SK-MEL-5 (cell line): ENCODE measurements around the gene ADIPOR2. TPM values are rescaled to one million over a fixed set of nuclear protein-coding genes. Genes with fewer than 3 reads are reported as not detected.
A peak's percentile ranks its signal among the peaks of the same experiment; 100 is the strongest.

ENCODE experiments used
- DNase-seq: peaks from one replicate; pipeline ENCODE4 v3.0.0-alpha.2; 2016; ENCODE audit warnings: low read depth, low spot score
- in situ Hi-C: cut with HindIII; loops from 2 replicates; pipeline ENCODE4 v1.10.0; 2016; ENCODE audit warnings: low sequenced_read_pairs, high pct_unique_total_duplicates, low pct_unique_long_range_greater_than_20kb
- polyA plus RNA-seq, 2 experiments: library from polyadenylated mRNA; depleted of rRNA; stranded (reverse); fragments of >200 nt; gene quantifications; 2 replicates each; pipeline ENCODE4 v1.2.3, GENCODE V29; 2015
- total RNA-seq: library from RNA; depleted of rRNA; stranded (reverse); fragments of >200 nt; shearing (Covaris generic); gene quantifications from 2 replicates; pipeline ENCODE4 v1.2.3, GENCODE V29; 2014; rRNA removed

ADIPOR2 gene, protein sequence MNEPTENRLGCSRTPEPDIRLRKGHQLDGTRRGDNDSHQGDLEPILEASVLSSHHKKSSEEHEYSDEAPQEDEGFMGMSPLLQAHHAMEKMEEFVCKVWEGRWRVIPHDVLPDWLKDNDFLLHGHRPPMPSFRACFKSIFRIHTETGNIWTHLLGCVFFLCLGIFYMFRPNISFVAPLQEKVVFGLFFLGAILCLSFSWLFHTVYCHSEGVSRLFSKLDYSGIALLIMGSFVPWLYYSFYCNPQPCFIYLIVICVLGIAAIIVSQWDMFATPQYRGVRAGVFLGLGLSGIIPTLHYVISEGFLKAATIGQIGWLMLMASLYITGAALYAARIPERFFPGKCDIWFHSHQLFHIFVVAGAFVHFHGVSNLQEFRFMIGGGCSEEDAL
- total RNA-seq: 61.3 and 64.5 TPM in 2 replicates
- polyA plus RNA-seq (2015; cell fraction: cytosol; rRNA removed): 73.7 and 91.9 TPM in 2 replicates
- polyA plus RNA-seq (2015; cell fraction: nucleus; rRNA removed): 68.4 and 71.3 TPM in 2 replicates

DNA sequence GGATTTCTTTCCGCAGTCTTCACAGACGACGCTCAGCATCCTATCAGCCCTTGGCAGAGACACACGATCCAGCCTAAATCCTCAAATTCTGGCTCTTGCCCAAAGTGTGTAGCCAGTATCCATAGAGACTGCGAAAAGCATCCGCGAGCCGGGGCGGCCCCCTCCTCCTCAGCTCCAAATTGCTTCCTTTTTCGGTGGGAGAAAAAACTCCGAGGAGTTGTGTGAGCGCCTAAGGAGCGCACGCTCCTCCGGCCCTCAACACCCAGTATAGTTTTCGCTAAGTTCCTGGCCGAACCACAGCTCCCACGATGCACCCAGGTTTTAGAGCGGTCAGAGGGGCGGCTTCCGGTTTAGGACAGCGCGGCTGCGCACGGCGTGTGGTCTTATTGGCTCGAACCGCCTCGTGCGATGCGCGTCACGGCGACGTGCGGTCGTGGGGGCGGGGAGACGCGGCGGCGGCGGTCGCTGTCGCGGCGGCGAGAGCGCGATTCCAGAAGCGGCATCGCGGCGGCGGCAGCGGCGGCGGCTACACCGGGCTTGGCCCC lies at the start of gene ADIPOR2:
Gene ADIPOR2, plus strand, starts transcription at position 493 of the 545 bp plus-strand sequence. CDS start 63,274 bp downstream, outside the sequence.
- in situ Hi-C loops: no loop called here

DNA sequence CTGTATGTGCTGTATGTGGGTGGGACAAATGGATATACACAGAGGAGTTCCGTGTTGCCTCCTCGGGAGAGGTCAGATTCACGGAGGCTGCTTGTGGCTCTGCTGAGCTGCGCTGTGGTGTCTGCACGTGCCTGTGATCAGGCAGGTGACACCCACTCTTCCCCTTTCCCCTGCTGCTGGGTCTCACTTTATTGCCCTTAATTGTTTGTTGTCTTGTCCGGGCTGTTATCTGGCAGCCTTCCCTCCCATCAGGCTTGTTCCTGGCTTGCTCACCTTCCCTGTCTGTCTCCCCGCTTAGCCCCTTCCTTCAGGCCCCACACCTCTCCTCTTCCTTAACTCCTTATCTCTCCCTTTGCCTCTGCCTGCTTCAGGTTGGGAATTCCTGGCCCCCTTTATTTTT lies 48.4 kb upstream of the ADIPOR2 start:
- no peak for DNase-seq
- in situ Hi-C loops: no loop called here

More for the DNA sequence above, at the start of gene ADIPOR2:
- peak; percentile 97 for DNase-seq

DNA sequence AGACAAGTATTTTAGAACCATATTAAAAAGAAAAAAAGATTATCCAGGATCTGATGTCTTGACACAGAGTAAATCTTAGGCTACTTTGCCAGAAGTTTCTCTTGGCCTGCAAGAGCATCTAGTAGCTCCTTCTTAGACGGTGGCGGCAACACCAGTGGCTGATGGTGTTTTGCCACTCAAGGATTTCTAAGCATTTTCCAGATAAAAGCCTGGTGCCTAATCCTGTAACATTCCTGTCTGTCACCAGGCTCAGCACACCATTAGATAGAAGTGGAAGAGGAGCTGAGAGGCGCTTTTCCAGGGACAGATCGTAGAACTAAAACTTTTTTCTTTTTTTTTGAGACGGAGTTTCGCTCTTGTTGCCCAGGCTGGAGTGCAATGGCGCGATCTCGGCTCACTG lies 47.8 kb upstream of the ADIPOR2 start:
- no peak for DNase-seq
- in situ Hi-C loops: no loop called here

DNA sequence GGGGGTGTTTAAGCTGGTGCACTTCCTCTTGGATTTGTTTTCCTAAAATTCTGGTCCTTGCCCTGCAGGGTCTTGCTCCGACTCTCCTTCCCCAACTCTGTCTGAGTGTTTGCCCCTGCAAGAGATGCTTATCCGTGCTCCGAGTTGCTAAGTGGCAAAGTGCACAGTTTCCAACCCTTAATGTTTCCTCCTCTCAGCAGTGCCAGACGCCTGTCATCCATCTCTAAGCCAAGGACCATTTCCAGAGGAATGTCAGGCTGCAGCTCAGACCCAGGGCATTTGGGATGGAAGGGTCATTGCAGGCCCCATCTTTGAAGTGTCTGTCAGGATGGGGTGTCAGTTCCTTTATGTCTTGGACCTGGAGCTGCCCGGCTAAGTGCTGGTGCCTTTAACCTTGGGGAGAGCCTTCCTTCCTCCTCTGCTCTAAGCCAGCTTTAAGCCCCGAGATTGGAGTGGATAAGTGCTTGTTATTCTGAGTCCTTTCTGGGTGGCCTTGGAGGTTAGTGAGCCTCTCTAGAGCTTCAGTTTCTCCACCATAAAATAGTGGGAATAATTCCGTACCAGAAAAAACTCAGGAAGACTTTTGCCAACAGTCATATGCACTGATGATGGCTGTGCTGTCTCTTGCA lies 46.9 kb upstream of the ADIPOR2 start:
- in situ Hi-C loops: no loop called here
- no peak for DNase-seq

DNA sequence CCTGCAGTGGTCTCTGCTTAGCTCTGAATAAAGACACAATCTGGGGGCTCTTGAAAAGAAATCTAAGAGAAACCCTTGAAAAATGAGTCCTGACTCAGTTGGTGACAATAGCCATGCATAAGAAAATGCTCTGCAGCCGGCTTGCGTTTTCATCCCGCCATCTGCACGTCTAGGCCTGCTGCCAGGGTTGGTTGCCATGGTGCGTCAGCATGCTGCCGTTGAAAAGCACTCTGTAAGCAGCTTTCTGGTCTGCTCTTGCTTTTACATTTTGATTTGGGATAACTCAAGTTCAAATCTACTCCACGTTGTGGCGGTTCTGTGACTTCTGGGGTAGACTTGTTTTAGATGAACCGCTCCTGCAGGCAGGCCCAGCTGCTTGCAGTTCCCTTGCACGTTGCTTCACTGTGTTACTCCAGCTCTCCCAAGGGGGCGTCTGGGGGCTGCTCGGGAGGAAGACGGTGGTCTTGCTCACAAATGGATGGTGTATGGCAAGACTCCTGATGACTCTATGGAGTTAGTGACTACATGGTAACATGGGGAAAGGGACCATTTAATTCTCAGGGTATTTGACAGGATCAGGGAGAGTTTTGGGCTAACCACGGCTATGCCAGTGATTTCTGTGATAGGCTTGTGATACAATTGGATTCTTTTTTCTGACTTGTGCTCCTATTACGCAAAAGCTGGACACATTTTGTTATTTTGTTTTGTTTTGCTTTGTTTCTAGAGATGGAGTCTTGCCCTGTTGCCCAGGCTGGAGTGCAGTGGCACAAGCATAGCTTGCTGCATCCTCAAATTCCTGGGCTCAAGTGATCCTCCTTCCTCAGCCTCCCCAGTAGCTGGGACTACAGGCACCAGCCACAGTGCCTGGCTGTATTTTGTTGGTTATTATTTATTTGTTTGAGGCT lies 46.1 kb upstream of the ADIPOR2 start:
- in situ Hi-C loops: no loop called here
- DNase-seq: no peak

DNA sequence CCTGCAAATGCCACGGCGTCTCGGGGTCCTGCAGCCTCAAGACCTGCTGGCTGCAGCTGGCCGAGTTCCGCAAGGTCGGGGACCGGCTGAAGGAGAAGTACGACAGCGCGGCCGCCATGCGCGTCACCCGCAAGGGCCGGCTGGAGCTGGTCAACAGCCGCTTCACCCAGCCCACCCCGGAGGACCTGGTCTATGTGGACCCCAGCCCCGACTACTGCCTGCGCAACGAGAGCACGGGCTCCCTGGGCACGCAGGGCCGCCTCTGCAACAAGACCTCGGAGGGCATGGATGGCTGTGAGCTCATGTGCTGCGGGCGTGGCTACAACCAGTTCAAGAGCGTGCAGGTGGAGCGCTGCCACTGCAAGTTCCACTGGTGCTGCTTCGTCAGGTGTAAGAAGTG lies 45.1 kb upstream of the ADIPOR2 start:
- no peak for DNase-seq
- in situ Hi-C loops: no loop called here

DNA sequence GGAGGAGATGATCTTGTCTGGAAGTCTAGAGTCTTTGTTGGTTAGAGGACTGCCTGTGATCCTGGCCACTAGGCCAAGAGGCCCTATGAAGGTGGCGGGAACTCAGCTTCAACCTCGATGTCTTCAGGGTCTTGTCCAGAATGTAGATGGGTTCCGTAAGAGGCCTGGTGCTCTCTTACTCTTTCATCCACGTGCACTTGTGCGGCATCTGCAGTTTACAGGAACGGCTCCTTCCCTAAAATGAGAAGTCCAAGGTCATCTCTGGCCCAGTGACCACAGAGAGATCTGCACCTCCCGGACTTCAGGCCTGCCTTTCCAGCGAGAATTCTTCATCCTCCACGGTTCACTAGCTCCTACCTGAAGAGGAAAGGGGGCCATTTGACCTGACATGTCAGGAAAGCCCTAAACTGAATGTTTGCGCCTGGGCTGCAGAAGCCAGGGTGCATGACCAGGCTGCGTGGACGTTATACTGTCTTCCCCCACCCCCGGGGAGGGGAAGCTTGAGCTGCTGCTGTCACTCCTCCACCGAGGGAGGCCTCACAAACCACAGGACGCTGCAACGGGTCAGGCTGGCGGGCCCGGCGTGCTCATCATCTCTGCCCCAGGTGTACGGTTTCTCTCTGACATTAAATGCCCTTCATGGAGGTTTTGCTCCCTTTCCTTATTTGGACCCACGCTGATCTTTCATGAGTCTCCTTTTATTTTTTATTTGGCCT lies 44.1 kb upstream of the ADIPOR2 start:
- no peak for DNase-seq
- in situ Hi-C loops: no loop called here

DNA sequence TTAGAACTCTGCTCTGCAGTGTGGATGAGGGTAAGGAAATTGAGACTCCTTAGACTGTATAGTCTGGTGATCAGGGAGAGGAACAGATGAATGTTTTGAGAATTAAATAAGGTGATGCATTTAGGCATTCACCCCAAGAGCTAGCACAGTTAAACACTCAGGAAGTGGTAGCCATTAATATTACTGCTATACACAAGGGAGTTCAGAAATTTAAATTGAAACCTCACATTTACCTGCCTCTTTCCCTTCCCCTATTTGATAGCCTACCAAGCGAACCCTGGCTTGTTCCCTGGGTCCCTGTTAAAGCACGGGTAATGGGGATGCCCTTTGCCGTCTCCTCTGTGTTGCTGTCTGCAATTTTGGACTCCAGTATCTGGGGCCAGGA lies 43.6 kb upstream of the ADIPOR2 start:
- no peak for DNase-seq
- in situ Hi-C loops: no loop called here

DNA sequence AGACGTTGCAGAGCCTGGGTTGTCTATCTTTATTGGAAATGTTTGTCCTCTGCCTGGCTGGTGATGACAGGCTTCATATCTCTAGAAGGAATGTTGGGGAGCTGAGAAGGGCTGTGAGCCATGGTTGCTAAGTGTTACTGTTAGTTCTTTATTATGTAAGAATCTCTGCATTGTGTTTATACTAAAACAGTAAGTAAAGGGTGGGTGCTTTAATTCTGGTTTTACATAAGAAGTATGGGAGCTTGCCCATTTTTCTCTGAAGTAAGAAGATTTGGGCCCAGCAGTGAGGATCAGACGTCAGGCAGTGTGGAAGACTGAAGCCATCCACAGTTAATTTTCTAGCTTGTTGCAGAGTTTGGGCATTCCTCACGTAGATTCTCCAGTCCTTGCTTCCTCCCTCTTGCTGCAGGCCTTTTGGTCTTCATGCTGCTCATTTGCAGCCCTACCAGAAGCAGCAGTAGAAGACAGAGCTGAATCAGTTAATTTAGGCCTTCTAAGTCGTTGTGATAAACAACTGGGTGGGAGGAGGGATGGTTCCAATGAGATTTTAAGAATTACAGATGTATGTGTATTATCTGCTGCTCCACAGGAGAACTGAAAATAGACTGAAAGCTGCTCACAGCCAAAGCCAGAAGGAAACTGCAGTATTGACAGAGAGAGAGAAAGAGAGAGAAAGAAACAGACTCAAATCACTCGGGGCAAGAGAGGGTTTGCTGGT lies 40.5 kb upstream of the ADIPOR2 start:
- no peak for DNase-seq
- in situ Hi-C loops: loop anchor here (25.0 kb wide), 1 partner anchor 137 kb away; no protein-coding TSS in a partner anchor

DNA sequence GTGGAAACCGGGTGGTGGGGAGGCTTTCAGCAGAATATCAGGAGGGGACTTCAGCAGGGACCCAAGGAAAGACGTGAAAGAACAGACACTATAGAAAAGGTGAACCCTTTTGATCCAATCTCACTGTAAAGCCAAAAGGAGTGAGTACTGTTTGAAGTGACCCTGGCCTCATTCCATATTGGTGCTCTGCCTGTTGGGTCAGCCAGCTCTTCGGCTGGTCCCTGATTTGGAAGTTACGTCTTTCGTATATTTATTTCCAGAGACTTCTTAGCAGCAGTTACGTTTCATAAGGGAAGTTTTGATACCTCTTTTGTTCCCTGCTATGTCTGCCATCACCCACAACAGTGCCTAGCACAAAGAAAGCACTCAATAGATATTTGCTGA lies 39.9 kb upstream of the ADIPOR2 start:
- no peak for DNase-seq
- in situ Hi-C loops: loop anchor here (25.0 kb wide), 1 partner anchor 136 kb away; no protein-coding TSS in a partner anchor

DNA sequence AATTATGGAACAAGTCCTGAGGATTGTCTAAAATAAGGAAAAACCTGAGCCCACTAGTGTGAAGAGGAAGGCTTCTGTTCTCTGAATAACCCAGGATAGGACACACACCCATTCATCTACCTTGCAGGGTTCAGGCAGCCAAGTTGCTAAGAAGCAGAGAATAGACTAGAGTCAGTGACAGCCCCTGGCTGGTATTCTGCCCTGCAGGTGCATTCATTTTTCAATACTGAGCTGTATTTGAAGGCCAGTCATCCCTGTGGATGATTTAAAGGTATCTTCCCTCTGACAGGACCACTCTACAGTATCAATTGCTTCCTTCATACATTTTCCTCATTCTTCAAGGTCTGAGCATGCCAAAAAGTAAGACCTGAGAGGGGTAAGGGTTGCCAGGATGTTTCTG lies 38.9 kb upstream of the ADIPOR2 start:
- DNase-seq: no peak
- in situ Hi-C loops: loop anchor here (25.0 kb wide), 1 partner anchor 135 kb away; no protein-coding TSS in a partner anchor

DNA sequence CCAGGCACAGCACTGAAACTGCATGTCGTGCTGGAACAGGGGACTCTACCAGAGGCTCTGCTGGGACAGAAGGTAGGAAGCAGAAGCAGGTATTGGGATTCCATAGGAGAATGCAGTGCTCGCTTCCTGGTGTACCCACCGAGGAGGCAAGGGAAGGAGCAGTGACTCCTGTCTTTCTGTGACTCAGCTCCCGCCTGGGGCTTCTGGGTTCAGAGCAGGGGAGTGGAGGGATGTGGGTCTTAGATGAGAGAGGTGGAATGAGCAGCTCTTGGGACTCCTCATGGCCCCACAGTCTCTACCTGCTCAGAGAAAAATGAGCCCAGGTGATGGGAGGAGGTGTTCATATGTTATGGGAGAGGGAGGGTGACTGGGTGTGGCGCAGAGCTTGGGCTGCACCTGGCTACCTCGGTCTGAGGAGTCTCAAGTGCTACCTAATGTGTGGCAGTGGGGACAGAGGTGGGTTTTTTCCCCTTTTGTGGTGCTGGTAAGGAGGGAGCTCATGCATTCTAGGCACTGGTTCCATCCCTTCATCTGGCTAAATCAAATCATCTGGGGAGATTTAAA lies 35.6 kb upstream of the ADIPOR2 start:
- in situ Hi-C loops: loop anchor here (25.0 kb wide), 1 partner anchor 132 kb away; no protein-coding TSS in a partner anchor
- no peak for DNase-seq

DNA sequence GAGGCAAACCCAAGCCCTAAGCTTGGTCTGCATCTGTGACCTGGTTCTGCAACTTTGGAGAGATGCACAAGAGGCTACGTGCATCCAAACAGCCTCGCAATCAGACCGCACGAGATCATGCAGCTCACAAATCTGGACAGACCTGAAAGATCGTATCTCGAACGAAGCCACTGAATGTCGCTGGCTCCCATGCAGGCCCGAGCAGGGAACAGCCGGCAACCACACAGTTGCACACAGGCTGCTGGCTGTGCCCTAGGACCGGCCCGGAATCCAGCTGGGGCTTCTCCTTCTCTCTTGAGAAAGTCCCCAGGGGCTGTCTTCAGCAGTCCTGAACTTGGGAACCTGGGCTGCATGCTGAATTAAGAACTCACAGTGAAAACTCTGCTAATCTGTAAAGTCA lies 34.0 kb upstream of the ADIPOR2 start:
- DNase-seq: no peak
- in situ Hi-C loops: loop anchor here (25.0 kb wide), 1 partner anchor 130 kb away; no protein-coding TSS in a partner anchor

DNA sequence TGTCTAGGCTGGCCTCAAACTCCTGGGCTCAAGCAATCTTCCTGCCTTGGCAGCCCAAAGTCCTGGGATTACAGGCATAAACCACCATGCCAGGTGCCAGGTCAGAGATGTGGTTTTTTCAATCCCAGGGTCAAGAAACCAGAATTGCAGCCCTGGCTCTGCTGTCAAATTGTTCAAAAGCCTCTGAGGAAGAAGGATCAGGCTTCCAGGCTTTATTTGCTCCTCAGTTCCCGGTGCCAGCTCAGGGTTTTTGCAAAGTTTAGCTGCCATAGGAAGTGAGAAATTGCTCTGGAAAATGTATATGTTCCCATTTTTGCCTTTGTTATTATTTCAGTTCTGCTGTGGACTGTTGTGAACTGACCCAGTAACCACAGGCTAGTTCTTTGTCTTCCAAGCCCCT lies 33.2 kb upstream of the ADIPOR2 start:
- in situ Hi-C loops: loop anchor here (25.0 kb wide), 1 partner anchor 130 kb away; no protein-coding TSS in a partner anchor
- no peak for DNase-seq

DNA sequence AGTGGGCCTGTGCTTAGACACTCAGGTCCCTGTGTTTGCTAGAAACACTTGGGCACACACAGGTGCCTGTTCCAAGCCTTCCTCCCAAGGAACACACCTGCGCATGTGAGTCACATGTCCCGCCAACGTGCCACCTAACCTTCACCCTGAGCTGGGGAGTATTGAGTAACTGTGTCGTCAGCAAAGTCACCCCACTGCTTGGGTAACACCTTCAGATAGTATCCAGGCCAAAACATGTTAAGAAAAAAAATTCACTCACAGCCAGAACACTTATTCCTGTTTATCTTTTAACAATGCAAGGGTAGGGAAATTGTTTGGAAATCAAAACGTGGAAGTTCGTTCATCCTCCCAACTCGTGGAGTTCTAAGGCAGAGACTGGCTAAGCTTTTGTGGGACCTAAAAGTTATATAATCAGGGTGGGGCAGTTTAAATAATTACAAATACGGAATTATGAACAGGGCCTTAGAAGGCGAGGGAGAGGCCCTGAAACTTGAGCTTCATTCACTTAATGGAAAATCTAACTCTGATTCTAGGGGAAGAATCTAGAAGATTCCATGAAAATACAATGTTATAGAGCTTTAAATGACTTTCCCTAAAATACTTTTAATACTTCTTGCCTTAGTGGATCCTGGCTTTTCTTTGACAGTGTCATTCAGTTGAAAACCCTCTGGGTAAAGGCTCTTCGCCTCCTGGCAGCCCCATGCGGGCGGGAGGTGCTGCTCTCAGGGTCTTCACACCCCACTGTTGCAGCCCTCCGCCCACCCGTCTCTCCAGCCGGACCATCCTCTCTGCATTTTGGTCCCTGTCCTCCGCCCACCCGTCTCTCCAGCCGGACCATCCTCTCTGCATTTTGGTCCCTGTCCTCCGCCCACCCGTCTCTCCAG lies 30.3 kb upstream of the ADIPOR2 start:
- in situ Hi-C loops: loop anchor here (25.0 kb wide), 1 partner anchor 127 kb away; no protein-coding TSS in a partner anchor
- no peak for DNase-seq
